Tibial nerve (tissue), 3 donors: ENCODE measurements around the gene SLC36A3.

Experiments used
- CTCF ChIP-seq, 5 experiments: fragments of 200-600 bp in 3 of 5; fragments of 450-650 bp in 2 of 5; sonication (generic) in 3 of 5; IDR thresholded peaks; one replicate each; pipeline ENCODE4 v1.5.1; 2016 to 2019; ENCODE audit warnings: antibody characterized with exemption in 5 of 5, mild to moderate bottlenecking in 3 of 5, moderate library complexity in 2 of 5
- POLR2A ChIP-seq, 2 donors: fragments of 450-650 bp; IDR thresholded peaks; one replicate each; pipeline ENCODE4 v1.6.1; 2017; ENCODE audit warnings: antibody characterized with exemption in 2 of 2, mild to moderate bottlenecking in 2 of 2, moderate library complexity in 2 of 2

- TF ChIP-seq CTCF (IDR thresholded peaks at IDR 0.05) (no peak), POLR2A (IDR thresholded peaks at IDR 0.05) (no peak)
Observed at GRCh38 chr5:151237685-151238084, 65.9 kb downstream of the SLC36A3 start.
